Stimulated activated CD4-positive, alpha-beta T cell treated with anti-CD3 and anti-CD28 coated beads, Interleukin-4, amount 100 ng/mL, for 48 hours (primary cell): ENCODE data around the gene ARFGAP3.

Source experiments
- DNase-seq, 2 donors: peaks; one replicate each; pipeline ENCODE4 v3.0.0-alpha.2; 2020; ENCODE audit warnings: low read depth in 2 of 2

Gene ARFGAP3

DNA sequence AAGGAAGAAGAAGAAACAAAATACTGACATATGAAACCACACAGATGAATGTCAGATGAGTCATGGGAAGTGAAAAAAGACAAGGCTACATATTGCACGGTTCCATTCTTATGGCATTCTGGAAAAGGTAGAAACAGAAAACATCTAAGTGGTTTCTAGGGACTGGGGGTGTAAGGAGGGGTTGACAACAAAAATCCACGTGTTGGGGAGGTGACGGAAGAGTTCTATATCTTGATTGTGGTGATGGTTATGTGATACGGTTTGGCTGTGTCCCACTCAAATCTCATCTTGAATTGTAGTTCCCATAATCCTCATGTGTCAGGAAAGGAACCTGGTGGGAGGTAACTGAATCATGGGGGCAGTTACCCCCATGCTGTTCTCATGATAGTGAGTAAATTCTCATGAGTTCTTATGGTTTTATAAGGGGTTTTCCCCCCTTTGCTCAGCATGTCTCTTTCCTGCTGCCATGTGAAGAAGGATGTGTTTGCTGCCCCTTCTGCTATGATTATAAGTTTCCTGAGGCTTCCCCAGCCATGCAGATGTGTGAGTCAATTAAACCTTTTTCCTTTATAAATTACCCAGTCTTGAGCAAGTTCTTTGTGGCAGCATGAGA lies 6.4 kb upstream of the ARFGAP3 start:
- peak in 1 of 2 donors; percentile 60 for DNase-seq

DNA sequence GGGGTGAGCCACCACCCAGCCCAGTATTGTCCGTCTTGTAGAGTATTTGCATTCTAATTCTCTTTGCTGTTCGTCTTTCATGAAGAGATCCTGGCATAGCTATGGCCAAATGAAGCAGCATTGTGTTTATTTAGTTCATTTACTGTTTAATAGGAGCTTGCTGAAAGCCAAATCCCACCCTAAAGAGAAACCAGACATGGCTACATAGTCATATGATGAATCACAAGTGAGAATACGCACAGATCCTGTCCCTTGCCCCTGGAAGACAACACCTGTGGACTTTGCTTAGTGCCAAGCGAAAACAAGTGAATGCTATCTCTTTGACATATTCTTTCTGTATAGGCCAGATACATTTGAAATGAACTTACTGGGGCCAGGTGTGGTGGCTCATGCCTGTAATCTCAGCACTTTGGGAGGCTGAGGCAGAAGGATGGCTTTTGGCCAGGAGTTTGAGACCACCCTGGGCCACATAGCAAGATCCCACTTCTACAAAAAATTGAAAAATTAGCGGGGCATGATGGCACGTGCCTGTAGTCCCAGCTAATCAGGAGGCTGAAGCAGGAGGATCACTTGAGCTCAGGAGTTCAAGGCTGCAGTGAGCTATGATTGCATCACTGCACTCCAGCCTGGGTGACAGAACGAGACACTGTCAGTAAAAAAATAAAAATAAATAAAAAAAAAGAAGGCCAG lies 5.1 kb upstream of the ARFGAP3 start:
- DNase-seq, result no peak

- DNase-seq, result no peak
These were observed 3.9 kb upstream of the ARFGAP3 start for GRCh38 chr22:42860968-42861367.

- no peak for DNase-seq
These were observed 890 bp upstream of the ARFGAP3 start for GRCh38 chr22:42857845-42858481.

DNA sequence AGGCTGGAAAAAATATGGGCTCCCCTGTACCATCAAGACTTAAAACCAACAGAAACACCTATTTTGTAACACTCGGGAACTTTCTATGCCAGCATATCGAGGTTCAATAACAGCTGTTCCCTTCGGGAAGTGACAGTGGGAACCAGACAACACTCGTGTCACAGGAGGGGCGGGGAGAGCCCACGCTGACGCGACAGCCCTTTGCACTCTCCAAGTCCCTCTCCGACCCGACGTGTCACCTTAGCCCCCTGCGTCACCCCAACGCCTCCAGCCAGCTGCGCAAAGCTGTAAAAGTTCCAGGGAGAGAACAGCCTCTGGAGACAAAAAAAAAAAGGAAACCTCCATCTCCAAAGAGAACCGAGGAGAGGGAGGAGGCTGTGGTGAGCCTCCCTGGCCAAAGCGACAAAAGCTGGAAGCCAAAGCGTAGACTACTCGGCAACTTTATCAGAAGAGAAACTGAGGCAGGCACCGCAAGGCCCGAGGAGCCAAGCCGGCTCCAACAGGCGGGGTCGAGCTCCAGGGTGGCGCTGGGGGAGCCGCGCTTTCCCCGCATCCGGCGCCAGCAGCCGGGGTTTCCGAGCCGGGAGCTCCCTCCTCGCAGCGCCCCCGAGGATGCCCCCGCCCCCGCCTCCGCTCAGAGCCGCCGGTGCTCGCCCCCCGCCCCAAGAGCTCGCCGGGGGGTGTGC lies 751 bp downstream of the ARFGAP3 start:
- DNase-seq, result peak; percentile 30 to 32

- DNase-seq, result no peak
These were observed 1.4 kb downstream of the ARFGAP3 start for GRCh38 chr22:42855721-42856120.

GRCh38 chr22:42855211-42855610 lies 1.9 kb downstream of the ARFGAP3 start:
- DNase-seq, result no peak

DNA sequence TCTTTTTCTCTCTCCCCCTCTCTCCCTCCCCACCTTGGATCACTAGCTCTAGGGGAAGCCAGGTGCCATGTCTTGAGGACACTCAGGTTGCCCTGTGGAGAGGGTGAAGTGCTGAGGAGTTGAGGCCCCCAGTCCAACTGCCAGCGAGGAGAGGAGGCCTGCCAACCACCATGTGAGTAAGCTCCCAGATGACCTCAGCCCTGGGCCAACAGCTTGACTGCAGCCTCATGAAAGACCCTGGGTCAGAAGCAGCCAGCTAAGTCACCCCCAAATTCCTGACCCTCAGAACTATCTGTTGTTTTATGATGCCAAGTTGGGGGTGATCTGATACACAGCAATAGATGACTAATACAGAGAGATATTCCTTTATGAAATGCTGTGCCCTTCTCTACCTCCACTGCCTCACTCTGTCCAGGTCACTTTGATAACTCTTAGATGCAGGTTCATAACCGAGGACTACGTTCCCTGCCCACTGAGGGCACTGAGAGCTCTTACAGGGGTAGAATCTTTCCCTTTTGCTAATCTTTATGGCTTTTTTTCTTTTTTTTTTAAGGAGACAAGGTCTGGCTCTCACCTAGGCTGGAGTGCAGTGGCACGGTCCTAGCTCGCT lies 8.0 kb downstream of the ARFGAP3 start:
- no peak for DNase-seq

GRCh38 chr22:42847110-42847509 lies 10.0 kb downstream of the ARFGAP3 start:
- DNase-seq, result no peak

- DNase-seq, result no peak
These were observed 12.3 kb downstream of the ARFGAP3 start for GRCh38 chr22:42844756-42845155.

DNA sequence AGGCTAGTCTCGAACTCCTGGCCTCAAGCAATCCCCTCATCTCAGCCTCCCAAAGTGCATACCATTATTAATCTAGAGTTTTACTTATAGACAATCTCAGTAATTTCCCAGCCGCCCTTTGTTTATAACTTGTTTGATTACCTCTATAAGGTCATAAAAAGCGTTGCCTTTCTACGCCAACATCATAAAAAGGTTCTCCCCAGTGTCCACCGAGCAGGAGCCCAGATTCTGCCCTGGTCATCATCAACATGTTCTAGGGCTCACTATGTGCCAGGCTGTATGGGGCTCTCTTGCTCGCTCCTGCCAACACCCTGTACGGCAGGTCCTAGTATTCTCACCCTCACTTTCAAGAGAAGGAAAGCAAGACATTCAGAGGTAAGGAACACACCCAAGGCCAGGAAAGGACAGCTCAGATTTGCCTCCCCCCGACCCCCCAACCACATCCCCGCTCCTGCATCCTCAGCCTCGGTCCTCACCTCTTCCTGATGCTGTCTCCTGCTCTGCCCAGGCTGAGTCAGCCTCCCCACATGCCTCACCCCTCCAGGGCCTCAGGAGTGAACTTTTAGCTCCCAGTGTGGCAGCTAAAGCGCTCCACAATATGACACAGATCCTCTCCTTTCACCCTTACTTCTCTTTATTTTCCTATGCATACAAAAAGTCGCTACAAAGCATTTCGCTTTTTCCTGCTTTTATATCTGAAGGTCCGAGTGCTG lies 14.3 kb downstream of the ARFGAP3 start:
- DNase-seq, result no peak

GRCh38 chr22:42841444-42841843 lies 15.6 kb downstream of the ARFGAP3 start:
- no peak for DNase-seq

DNA sequence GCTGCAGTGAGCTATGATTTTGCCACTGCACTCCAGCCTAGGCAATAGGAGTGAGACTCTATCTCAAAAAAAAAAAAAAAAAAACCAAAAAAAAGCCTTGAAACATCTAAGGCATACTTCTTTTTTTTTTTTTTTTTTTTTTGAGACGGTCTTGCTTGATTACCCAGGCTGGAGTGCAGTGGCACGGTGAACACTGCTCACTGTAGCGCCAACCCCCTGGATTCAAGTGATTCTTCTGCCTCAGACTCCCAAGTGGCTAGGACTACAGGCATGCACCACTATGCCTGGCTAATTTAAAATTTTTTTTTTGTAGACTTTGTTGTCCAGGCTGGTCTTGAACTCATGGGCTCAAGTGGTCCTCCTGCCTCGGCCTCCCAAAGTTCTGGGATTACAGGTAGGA lies 19.5 kb downstream of the ARFGAP3 start:
- DNase-seq, result no peak

- no peak for DNase-seq
These were observed 21.0 kb downstream of the ARFGAP3 start for GRCh38 chr22:42836026-42836425.

- no peak for DNase-seq
These were observed 22.7 kb downstream of the ARFGAP3 start for GRCh38 chr22:42834177-42834949.

- no peak for DNase-seq
These were observed 24.0 kb downstream of the ARFGAP3 start for GRCh38 chr22:42833104-42833503.

GRCh38 chr22:42831712-42832111 lies 25.4 kb downstream of the ARFGAP3 start:
- no peak for DNase-seq

DNA sequence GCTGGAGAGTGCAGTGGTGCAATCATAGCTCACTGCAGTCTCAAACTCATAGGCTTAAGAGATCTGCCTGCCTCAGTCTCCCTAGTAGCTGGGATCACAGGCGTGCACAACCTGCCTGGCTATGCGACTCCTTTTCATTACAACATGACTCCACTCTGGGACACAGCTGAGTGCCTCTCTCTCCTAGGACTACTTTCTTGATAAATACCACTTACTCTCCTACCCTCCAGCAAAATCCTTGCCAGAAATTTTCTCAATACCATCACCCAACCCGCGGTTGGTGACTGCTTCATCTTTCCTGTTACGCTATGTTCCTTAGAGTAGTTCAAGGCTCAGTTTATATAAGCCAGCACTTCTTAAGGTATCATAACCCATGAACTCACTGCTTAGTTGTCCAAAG lies 26.9 kb downstream of the ARFGAP3 start:
- no peak for DNase-seq

GRCh38 chr22:42829302-42829701 lies 27.8 kb downstream of the ARFGAP3 start:
- no peak for DNase-seq

GRCh38 chr22:42825796-42826195 lies 31.3 kb downstream of the ARFGAP3 start:
- DNase-seq, result no peak

- no peak for DNase-seq
These were observed 35.7 kb downstream of the ARFGAP3 start for GRCh38 chr22:42821386-42821785.
